ENCODE measurements around the gene TERT.

- TF ChIP-seq CTCF (IDR thresholded peaks at IDR 0.05; ENCODE audit: poor library complexity) (no peak), EZH2 (IDR thresholded peaks at IDR 0.05; ENCODE audit: borderline replicate concordance) (no peak), EZH2phosphoT487 (IDR thresholded peaks at IDR 0.05; ENCODE audit: low read depth, severe bottlenecking, unreplicated experiment) (no peak)
Observed at GRCh38 chr5:1211701-1212100, 83.2 kb downstream of the TERT start.

All from hepatocyte (in vitro differentiated cells).